ENCODE results near the gene ICAM4.
A peak's percentile ranks its signal among the peaks of the same experiment; 100 is the strongest.
"Not testable (repeated sequence)": the region's sequence is repeated elsewhere in the genome, so short reads cannot be mapped to it uniquely, and the experiment has no call there.

ICAM4 gene

GRCh38 chr19:10262771-10263170 lies 24.0 kb upstream of the ICAM4 start:
- no peak for DNase-seq
- intact Hi-C loops (cut with DNase I), result loop anchor here (10.0 kb wide), 1 partner anchor 72 kb away; the partner anchor contains the start of genes ICAM3 and RAVER1

DNA sequence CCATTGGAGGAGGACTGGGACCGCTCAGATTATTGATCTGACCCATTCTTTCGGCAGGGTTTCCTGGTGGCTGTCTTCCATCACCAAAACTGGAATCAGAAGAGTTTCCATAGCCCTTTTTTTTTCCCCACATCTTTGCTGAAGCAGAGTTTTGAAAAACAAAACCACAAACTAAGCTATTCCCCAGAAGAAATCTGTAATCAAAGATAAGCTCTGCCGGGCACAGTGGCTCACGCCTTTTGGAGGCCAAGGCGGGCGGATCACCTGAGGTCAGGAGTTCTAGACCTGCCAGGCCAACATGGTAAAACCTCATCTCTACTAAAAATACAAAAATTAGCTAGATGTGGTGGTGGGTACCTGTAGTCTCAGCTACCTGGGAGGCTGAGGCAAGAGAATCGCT lies 20.0 kb upstream of the ICAM4 start:
- no peak for DNase-seq
- intact Hi-C loops (cut with DNase I), result loop anchor here (10.0 kb wide), 1 partner anchor 68 kb away; the partner anchor contains the start of genes ICAM3 and RAVER1

GRCh38 chr19:10268071-10268470 lies 18.7 kb upstream of the ICAM4 start:
- DNase-seq, result no peak
- intact Hi-C loops (cut with DNase I), result loop anchor here (10.0 kb wide), 1 partner anchor 67 kb away; the partner anchor contains the start of genes ICAM3 and RAVER1

DNA sequence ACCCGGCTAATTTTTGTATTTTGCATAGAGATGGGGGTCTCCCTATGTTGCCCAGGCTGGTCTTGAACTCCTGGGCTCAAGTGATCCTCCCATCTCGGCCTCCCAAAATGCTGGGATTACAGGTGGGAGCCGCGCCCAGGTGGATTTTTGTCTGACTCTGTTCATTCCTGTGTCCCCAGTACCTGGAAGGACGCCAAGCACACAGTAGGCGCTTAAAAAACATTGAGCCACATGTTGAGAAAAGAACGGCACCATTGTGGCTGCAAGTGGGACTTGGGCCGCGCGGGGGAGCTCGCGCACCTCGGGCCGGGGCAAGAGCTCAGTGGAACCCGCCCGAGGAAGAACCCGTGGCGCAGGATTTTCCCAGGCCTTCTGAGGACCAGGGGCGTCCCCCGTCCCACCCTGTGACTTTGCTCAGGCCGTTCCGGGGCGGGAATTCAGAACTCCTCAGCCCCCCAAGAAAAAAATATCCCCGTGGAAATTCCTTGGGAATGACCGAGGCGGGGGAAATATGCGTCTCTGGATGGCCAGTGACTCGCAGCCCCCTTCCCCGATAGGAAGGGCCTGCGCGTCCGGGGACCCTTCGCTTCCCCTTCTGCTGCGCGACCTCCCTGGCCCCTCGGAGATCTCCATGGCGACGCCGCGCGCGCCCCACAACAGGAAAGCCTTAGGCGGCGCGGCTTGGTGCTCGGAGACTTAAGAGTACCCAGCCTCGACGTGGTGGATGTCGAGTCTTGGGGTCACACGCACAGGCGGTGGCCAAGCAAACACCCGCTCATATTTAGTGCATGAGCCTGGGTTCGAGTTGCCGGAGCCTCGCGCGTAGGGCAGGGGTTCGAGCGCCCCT lies 17.2 kb upstream of the ICAM4 start:
- peak; percentile 61 to 97 (median 82) for DNase-seq
- intact Hi-C loops (cut with DNase I), result loop anchor here (1.0 to 10.0 kb wide), 2 partner anchors 65 to 120 kb away; partner anchors contain the start of genes ICAM3 and RAVER1

DNA sequence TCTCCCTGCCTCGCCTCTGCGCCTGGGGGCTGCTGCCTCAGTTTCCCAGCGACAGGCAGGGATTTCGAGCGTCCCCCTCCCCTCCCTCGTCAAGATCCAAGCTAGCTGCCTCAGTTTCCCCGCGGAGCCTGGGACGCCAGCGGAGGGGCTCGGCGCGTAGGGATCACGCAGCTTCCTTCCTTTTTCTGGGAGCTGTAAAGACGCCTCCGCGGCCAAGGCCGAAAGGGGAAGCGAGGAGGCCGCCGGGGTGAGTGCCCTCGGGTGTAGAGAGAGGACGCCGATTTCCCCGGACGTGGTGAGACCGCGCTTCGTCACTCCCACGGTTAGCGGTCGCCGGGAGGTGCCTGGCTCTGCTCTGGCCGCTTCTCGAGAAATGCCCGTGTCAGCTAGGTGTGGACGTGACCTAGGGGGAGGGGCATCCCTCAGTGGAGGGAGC lies 16.6 kb upstream of the ICAM4 start:
- intact Hi-C loops (cut with DNase I), result no loop called here
- DNase-seq, result peak in 2 of 10 donors; percentile 23 to 88

GRCh38 chr19:10270616-10271394 lies 15.9 kb upstream of the ICAM4 start, which contains the start of gene ICAM1:
ICAM1 (plus strand) TSS chr19:10271120; CDS start chr19:10271160, 40 bp downstream.
- peak in 1 of 10 donors; percentile 88 for DNase-seq
- intact Hi-C loops (cut with DNase I), result no loop called here

- intact Hi-C loops (cut with DNase I), result no loop called here
- no peak for DNase-seq
Measured at GRCh38 chr19:10271543-10272086, 15.1 kb upstream of the ICAM4 start.

DNA sequence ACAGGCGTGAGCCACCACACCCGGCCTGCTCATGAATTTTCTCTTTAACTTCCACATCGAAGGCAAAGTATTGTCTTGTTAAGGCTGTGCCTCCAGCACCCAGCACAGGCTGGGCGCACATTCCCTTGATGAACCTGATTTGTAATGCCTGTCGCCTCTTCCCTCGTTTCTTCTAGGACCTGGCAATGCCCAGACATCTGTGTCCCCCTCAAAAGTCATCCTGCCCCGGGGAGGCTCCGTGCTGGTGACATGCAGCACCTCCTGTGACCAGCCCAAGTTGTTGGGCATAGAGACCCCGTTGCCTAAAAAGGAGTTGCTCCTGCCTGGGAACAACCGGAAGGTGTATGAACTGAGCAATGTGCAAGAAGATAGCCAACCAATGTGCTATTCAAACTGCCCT lies 12.2 kb upstream of the ICAM4 start:
- intact Hi-C loops (cut with DNase I), result no loop called here
- no peak for DNase-seq

DNA sequence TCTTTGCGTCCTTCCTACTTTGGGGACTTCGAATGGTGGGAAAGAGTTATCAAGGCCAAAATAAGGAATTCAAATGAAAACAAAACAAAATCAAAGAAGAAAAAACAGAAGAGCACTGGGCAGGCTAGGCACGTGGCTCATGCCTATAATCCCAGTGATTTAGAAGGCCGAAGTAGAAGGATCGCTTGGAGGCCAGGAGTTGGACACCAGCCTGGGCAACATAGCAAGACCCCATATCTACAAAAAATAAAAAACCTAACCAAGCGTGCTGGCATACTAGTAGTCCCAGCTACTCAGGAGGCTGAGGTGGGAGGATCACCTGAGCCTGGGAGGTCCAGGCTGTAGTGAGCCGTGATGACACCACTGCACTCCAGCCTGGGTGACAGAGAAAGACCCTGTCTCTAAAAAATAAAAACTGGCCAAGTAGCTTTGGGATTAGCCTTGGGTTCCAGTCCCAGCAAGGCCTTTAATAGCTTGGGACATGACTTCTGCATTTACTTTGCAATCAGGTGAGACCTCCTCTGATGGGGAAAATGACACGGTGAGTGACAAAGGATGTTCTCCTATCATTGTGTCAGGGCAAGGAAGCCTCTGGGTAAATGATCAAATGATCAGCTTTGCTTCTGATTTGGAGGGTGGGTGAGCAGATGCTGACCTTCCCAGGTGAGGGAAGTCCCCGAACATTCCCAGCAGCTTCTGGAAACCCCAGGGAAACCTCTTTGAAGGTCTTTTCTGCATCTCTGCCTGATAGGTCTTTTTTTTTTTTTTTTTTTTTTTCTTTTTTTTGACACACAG lies 8.8 kb upstream of the ICAM4 start:
- intact Hi-C loops (cut with DNase I), result no loop called here
- DNase-seq, result no peak

DNA sequence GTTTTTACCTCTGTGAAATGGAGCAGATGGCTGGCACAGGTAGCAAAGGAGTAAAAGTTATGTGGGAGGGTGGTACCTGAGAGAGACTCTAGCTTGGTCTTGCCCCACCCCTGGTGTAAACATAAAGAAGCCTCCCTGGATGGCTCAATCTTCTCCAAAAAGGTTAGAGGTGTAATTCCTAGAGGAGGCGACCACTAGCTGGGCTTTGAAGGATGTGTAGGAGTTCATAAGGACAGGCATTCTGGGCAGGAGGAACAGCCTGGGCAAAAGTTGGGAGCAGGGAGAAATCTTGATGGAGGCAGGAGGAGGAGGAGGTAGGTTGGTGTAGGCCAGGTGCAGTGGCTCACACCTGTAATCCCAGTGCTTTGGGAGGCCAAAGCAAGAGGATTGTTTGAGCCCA lies 7.8 kb upstream of the ICAM4 start:
- no peak for DNase-seq
- intact Hi-C loops (cut with DNase I), result no loop called here

GRCh38 chr19:10279737-10280442 lies 6.9 kb upstream of the ICAM4 start:
- intact Hi-C loops (cut with DNase I), result no loop called here
- DNase-seq, result no peak

DNA sequence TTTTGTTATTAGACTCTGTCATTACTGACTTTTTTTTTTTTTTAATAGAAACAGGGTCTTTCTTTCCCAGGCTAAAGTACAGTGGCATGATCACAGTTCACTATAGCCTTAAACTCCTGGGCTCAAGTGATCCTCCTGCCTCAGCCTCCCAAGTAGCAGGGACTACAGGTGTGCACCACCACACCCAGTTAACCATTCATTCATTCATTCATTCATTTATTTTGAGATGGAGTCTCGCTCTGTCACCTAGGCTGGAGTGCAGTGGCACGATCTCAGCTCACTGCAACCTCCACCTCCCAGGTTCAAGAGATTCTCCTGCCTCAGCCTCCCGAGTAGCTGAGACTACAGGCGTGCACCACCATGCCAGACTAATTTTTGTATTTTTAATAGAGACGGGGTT lies 4.7 kb upstream of the ICAM4 start:
- DNase-seq, result not testable (repeated sequence)

GRCh38 chr19:10283301-10284064 lies 3.3 kb upstream of the ICAM4 start:
- intact Hi-C loops (cut with DNase I), result no loop called here
- no peak for DNase-seq

More for the DNA sequence above, 4.7 kb upstream of the ICAM4 start:
- intact Hi-C loops (cut with DNase I), result not testable (repeated sequence)

- intact Hi-C loops (cut with DNase I), result no loop called here
- DNase-seq, result no peak
Measured at GRCh38 chr19:10284065-10284959, 2.4 kb upstream of the ICAM4 start.

GRCh38 chr19:10284960-10285278 lies 1.8 kb upstream of the ICAM4 start:
- no peak for DNase-seq
- intact Hi-C loops (cut with DNase I), result no loop called here

DNA sequence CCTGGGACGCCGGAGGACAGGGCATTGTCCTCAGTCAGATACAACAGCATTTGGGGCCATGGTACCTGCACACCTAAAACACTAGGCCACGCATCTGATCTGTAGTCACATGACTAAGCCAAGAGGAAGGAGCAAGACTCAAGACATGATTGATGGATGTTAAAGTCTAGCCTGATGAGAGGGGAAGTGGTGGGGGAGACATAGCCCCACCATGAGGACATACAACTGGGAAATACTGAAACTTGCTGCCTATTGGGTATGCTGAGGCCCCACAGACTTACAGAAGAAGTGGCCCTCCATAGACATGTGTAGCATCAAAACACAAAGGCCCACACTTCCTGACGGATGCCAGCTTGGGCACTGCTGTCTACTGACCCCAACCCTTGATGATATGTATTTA lies 1.4 kb upstream of the ICAM4 start:
- intact Hi-C loops (cut with DNase I), result no loop called here
- no peak for DNase-seq

DNA sequence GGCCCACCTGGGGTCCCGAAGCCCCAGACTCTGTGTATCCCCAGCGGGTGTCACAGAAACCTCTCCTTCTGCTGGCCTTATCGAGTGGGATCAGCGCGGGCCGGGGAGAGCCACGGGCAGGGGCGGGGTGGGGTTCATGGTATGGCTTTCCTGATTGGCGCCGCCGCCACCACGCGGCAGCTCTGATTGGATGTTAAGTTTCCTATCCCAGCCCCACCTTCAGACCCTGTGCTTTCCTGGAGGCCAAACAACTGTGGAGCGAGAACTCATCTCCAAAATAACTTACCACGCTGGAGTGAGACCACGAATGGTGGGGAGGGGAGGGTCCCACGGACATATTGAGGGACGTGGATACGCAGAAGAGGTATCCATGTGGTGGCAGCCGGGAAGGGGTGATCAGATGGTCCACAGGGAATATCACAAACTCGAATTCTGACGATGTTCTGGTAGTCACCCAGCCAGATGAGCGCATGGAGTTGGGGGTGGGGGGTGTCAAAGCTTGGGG lies 2.0 kb downstream of the ICAM4 start:
- intact Hi-C loops (cut with DNase I), result no loop called here
- peak in 6 of 10 donors; percentile 50 to 94 (median 64) for DNase-seq
